ENCODE measurements around the gene C17orf67. TPM values are rescaled to one million over a fixed set of nuclear protein-coding genes. Genes with fewer than 3 reads are reported as not detected.

C17orf67 gene
- total and polyA plus RNA-seq, 2 of the 8 experiments (the other 6 are each of a cell fraction or from before 2014, with no cell fraction given) = 0.67 to 2.2 TPM

- H4K5ac ChIP-seq (ENCODE audit: insufficient read length, low read depth, low read length) = no peak overlapping the region
- H2AFZ ChIP-seq (ENCODE audit: low read length) = no peak overlapping the region
- no peak overlapping the region for H3K27ac ChIP-seq (ENCODE audit: low read depth, low read length)
- peaks cover 0 to 2% (median 0%) of the 10 kb centered on the region in 4 experiments; a peak in 1 of 7 replicates for H3K4me1 ChIP-seq (replicated peaks in 1 of 4; ENCODE audit: control insufficient read depth in 3 of 4, insufficient read depth in 4 of 4, low read length in 3 of 4)
- no peak overlapping the region for H2BK12ac ChIP-seq (ENCODE audit: low read depth, low read length)
- ChIA-PET POLR2A (ENCODE audit: partially characterized antibody) (interaction anchor here (0.9 to 1.3 kb wide), 2 partner anchors 15 to 34 kb away, joined by 3 read pairs; no protein-coding TSS in a partner anchor), CTCF (ENCODE audit: partially characterized antibody) (interaction anchor here (1.1 to 1.7 kb wide), 3 partner anchors 8 to 71 kb away, joined by 3 to 5 read pairs (median 4); no protein-coding TSS in a partner anchor)
- no peaks in the 10 kb centered on the region for H3K27me3 ChIP-seq (replicated peaks in 1 of 4; ENCODE audit: control insufficient read depth in 3 of 4, extremely low read depth in 1 of 4, insufficient read depth in 3 of 4, low read length in 3 of 4)
- H3K4ac ChIP-seq (replicated peaks; ENCODE audit: insufficient read length, low read depth, low read length) = no peak overlapping the region
- no peak overlapping the region for H2BK20ac ChIP-seq (ENCODE audit: low read length)
- no peak overlapping the region for H3K4me2 ChIP-seq (ENCODE audit: insufficient read depth in 1 of 2, low read depth in 2 of 2, low read length in 2 of 2)
- 94% methylated on average over 3 of the region's 3 CpGs; no CpG with 5 or more reads in 1 of the 2 experiments for WGBS, 2 experiments (ENCODE audit: extremely low coverage in 1 of 2, insufficient coverage in 1 of 2, insufficient read length in 1 of 2, insufficient replicate concordance in 2 of 2, low coverage in 1 of 2, low lambda C conversion rate in 2 of 2, missing lambda C conversion rate in 1 of 2)
- no peak overlapping the region for H3K14ac ChIP-seq (ENCODE audit: insufficient read length)
- H2AK5ac ChIP-seq (ENCODE audit: low read depth, low read length) = no peak overlapping the region
- H3K23me2 ChIP-seq (ENCODE audit: low read depth, low read length) = no peaks in the 10 kb centered on the region
- H3K56ac ChIP-seq (replicated peaks; ENCODE audit: insufficient read length, low read depth, low read length) = no peak overlapping the region
- no peak for FAIRE-seq
- H2BK5ac ChIP-seq (ENCODE audit: low read depth, low read length) = no peak overlapping the region
- no peaks in the 10 kb centered on the region; a peak in 1 of 8 replicates for H3K36me3 ChIP-seq (ENCODE audit: control insufficient read depth in 2 of 4, insufficient read depth in 4 of 4, low read length in 3 of 4)
- no peaks in the 10 kb centered on the region for H3K79me1 ChIP-seq (ENCODE audit: low read depth, low read length)
- DNase-seq (ENCODE audit: low read depth in 1 of 2, low spot score in 2 of 2) = no peak
- no peak overlapping the region for H3K4me3 ChIP-seq (ENCODE audit: extremely low read depth in 1 of 4, insufficient read depth in 2 of 4, low read depth in 3 of 4, low read length in 4 of 4)
- no peak overlapping the region for H3K9ac ChIP-seq (replicated peaks in 1 of 4; ENCODE audit: extremely low read depth in 1 of 4, low read depth in 3 of 4, low read length in 3 of 4)
- H4K8ac ChIP-seq (ENCODE audit: extremely low read depth, insufficient read depth, low read length) = no peak overlapping the region
- H3K18ac ChIP-seq (ENCODE audit: extremely low read depth, low read length) = no peak overlapping the region
- H3K79me2 ChIP-seq (ENCODE audit: control insufficient read depth in 1 of 2, insufficient read depth in 2 of 2, low read length in 2 of 2) = no peaks in the 10 kb centered on the region
- no peak overlapping the region for H2BK15ac ChIP-seq (ENCODE audit: low read length)
- H4K20me1 ChIP-seq (replicated peaks in 1 of 2; ENCODE audit: control insufficient read depth in 1 of 2, insufficient read depth in 2 of 2, low read length in 2 of 2) = no peaks in the 10 kb centered on the region
- no peaks in the 10 kb centered on the region for H3K9me3 ChIP-seq (ENCODE audit: insufficient read depth in 2 of 2, low read depth in 1 of 2, low read length in 1 of 2)
- no peak overlapping the region for H4K91ac ChIP-seq (replicated peaks; ENCODE audit: insufficient read length, low read length)
- no peak overlapping the region for H3K23ac ChIP-seq (ENCODE audit: insufficient read length)
- no peak overlapping the region for H2BK120ac ChIP-seq (replicated peaks; ENCODE audit: low read depth, low read length)
- TF ChIP-seq SP1 (IDR thresholded peaks at IDR 0.05; ENCODE audit: low read depth, low read length) (no peak), HDAC6 (IDR thresholded peaks at IDR 0.05; ENCODE audit: low read depth, low read length) (no peak), SRF (IDR thresholded peaks at IDR 0.05; ENCODE audit: low read depth, low read length) (no peak), NANOG (IDR thresholded peaks at IDR 0.05; ENCODE audit: insufficient read depth, low read depth, low read length, poor library complexity, severe bottlenecking) (no peak), POLR2AphosphoS5 (IDR thresholded peaks at IDR 0.05; ENCODE audit: low read depth, low read length) (no peak), EGR1 (IDR thresholded peaks at IDR 0.05; ENCODE audit: borderline replicate concordance, low read depth, low read length) (no peak), EZH2 (IDR thresholded peaks at IDR 0.05; ENCODE audit: low read depth, low read length, severe bottlenecking) (no peak), ATF2 (IDR thresholded peaks at IDR 0.05; ENCODE audit: low read length) (no peak), ZNF274 (IDR thresholded peaks at IDR 0.05; ENCODE audit: borderline replicate concordance, extremely low read depth, low read length) (no peak)
- TF ChIP-seq, protein P1, sequence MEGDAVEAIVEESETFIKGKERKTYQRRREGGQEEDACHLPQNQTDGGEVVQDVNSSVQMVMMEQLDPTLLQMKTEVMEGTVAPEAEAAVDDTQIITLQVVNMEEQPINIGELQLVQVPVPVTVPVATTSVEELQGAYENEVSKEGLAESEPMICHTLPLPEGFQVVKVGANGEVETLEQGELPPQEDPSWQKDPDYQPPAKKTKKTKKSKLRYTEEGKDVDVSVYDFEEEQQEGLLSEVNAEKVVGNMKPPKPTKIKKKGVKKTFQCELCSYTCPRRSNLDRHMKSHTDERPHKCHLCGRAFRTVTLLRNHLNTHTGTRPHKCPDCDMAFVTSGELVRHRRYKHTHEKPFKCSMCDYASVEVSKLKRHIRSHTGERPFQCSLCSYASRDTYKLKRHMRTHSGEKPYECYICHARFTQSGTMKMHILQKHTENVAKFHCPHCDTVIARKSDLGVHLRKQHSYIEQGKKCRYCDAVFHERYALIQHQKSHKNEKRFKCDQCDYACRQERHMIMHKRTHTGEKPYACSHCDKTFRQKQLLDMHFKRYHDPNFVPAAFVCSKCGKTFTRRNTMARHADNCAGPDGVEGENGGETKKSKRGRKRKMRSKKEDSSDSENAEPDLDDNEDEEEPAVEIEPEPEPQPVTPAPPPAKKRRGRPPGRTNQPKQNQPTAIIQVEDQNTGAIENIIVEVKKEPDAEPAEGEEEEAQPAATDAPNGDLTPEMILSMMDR (IDR thresholded peaks at IDR 0.05; ENCODE audit: control extremely low read depth in 1 of 3, insufficient read depth in 1 of 3, low read depth in 1 of 3, low read length in 3 of 3) = no peak
Measured at GRCh38 chr17:56868716-56869115, 35.0 kb upstream of the C17orf67 start.

Measured in H1 (cell line).